Measurements from ENCODE around the gene IDE. TPM values are rescaled to one million over a fixed set of nuclear protein-coding genes. Genes with fewer than 3 reads are reported as not detected.
A peak's percentile ranks its signal among the peaks of the same experiment; 100 is the strongest.

IDE gene
- total and polyA plus RNA-seq, 7 donors = 9.2 to 69.3 (median 48.8) TPM

DNA sequence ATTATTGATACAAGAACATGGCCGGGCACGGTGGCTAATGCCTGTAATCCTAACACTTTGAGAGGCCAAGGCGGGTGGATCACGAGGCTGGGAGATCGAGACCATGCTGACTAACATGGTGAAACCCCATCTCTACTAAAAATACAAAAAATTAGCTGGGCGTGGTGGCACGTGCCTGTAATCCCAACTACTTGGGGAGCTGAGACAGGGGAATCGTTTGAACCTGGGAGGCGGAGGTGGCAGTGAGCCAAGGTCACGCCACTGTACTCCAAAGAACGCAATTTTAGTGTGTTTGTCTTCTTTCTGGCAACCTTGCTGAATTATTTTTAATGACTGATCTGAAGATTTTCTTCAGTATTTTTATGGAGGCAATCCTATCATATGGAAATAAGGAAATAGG lies 46.2 kb downstream of the IDE start:
- 79 to 84% (median 83%) methylated on average over 11 of the region's 11 CpGs for WGBS, 3 donors
- Histone ChIP-seq H3K36me3 (ENCODE audit: insufficient read depth in 1 of 2, low read depth in 1 of 2) (peaks cover 0 to 81% of the 10 kb centered on the region in 2 donors), H3K4me3 (no peak overlapping the region), H3K27ac (no peak overlapping the region), H3K9me3 (no peaks in the 10 kb centered on the region), H3K4me1 (no peaks in the 10 kb centered on the region), H3K27me3 (ENCODE audit: insufficient read depth in 3 of 3, low read length in 2 of 3) (no peaks in the 10 kb centered on the region)
- TF ChIP-seq, protein P1, sequence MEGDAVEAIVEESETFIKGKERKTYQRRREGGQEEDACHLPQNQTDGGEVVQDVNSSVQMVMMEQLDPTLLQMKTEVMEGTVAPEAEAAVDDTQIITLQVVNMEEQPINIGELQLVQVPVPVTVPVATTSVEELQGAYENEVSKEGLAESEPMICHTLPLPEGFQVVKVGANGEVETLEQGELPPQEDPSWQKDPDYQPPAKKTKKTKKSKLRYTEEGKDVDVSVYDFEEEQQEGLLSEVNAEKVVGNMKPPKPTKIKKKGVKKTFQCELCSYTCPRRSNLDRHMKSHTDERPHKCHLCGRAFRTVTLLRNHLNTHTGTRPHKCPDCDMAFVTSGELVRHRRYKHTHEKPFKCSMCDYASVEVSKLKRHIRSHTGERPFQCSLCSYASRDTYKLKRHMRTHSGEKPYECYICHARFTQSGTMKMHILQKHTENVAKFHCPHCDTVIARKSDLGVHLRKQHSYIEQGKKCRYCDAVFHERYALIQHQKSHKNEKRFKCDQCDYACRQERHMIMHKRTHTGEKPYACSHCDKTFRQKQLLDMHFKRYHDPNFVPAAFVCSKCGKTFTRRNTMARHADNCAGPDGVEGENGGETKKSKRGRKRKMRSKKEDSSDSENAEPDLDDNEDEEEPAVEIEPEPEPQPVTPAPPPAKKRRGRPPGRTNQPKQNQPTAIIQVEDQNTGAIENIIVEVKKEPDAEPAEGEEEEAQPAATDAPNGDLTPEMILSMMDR (IDR thresholded peaks at IDR 0.05) = no peak
- no peak for DNase-seq
- ATAC-seq = no peak
- intact Hi-C loops (cut with DNase I) = no loop called here

DNA sequence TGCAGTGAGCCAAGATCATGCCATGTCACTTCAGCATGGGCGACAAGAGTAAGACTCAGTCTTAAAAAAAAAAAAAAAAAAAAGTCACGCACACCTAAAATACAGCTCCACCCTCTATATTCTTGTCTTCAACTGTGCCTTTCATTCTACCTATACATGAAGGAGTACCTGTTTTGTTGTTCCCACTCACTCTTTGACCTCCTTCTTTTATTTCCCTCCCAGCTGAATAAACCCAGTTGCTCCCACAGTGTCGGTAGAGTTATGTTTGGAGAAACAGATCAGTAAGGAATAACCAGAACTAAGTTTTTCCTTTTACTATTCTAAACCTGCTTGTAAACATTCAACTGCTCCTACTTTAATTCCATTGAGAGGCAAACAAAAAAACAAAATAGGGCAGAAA lies 50.3 kb downstream of the IDE start:
- WGBS, 3 donors = 94 to 98% (median 95%) methylated on average over 3 of the region's 3 CpGs
- no peak for ATAC-seq
- H3K36me3 ChIP-seq (ENCODE audit: insufficient read depth in 1 of 2, low read depth in 1 of 2) = peaks cover 0 to 47% of the 10 kb centered on the region in 2 donors

DNA sequence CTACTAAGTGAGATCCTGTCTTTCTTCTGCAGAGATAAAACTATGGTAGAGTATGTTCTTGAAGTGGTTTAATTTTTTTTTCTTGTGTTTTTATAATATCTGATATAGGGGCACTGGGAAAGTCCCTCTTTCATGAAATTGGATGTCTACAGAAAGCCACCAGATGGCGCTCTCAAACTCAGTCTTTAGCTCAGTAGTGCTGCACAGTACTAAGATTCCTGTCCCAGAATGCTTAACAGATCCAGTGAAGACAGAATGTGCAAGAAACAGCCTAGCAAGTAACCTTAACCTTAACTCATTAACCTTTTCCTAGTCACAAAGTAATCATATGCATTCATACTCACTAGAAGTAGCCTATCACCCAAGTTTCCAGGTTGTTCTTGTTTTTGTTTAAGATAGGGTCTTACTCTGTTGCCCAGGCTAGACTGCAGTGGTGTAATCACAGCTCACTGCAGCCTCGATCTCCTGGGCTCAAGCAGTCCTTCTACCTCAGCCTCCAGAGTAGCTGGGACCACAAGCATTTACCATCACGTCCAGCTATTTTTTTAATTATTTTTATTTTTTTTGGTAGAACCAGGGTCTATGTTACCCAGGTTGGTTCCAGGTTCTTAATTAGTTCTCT lies 56.7 kb downstream of the IDE start:
- DNase-seq = peak in 1 of 2 donors; percentile 25
- WGBS, 3 donors = 45 to 59% (median 49%) methylated on average over 3 of the region's 3 CpGs

More for the DNA sequence above, 50.3 kb downstream of the IDE start:
- intact Hi-C loops (cut with DNase I) = no loop called here
- H3K4me3 ChIP-seq = no peak overlapping the region
- TF ChIP-seq, protein P1 (IDR thresholded peaks at IDR 0.05) = no peak
- H3K27ac ChIP-seq = no peak overlapping the region
- no peaks in the 10 kb centered on the region for H3K9me3 ChIP-seq
- H3K4me1 ChIP-seq = no peaks in the 10 kb centered on the region
- H3K27me3 ChIP-seq (ENCODE audit: insufficient read depth in 3 of 3, low read length in 2 of 3) = no peaks in the 10 kb centered on the region
- DNase-seq = no peak

DNA sequence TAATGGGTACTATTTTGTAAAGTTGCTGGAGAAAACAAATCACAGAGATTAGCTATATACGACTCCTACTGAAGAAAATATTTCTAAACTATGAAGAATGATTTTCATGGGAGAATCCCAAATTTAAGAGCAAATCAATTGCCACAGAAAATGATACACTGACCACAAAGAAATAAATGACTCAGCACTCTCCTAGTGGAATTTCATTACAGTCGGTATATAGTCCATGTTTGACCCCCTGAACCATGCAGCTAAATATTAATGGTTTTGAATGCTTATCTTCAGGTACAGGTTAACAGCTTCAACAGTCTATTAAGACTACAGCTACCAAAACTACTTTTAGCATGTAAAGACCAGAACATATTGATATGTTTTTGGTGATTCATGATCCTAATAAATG lies 65.0 kb downstream of the IDE start:
- Histone ChIP-seq H3K4me1 (peaks cover 10% of the 10 kb centered on the region), H3K36me3 (ENCODE audit: insufficient read depth in 1 of 2, low read depth in 1 of 2) (peaks cover 3 to 94% of the 10 kb centered on the region in 2 donors), H3K9me3 (no peaks in the 10 kb centered on the region), H3K27me3 (ENCODE audit: insufficient read depth in 3 of 3, low read length in 2 of 3) (no peaks in the 10 kb centered on the region), H3K27ac (no peak overlapping the region), H3K4me3 (no peak overlapping the region)
- TF ChIP-seq, protein P1 (IDR thresholded peaks at IDR 0.05) = no peak
- no peak for ATAC-seq
- intact Hi-C loops (cut with DNase I) = no loop called here
- WGBS, 3 donors = 56 to 70% (median 57%) methylated on average over 2 of the region's 2 CpGs
- DNase-seq = no peak

More for the DNA sequence above, 56.7 kb downstream of the IDE start:
- intact Hi-C loops (cut with DNase I) = loop anchor here (1.0 to 10.0 kb wide), 3 partner anchors 55 to 368 kb away; partner anchors contain the start of gene IDE (in 2 of the 2)
- Histone ChIP-seq H3K4me1 (peaks cover under 1% of the 10 kb centered on the region), H3K27me3 (ENCODE audit: insufficient read depth in 3 of 3, low read length in 2 of 3) (no peaks in the 10 kb centered on the region), H3K9me3 (no peaks in the 10 kb centered on the region), H3K27ac (no peak overlapping the region), H3K36me3 (ENCODE audit: insufficient read depth in 1 of 2, low read depth in 1 of 2) (peaks cover 0 to 29% of the 10 kb centered on the region in 2 donors), H3K4me3 (no peak overlapping the region)
- TF ChIP-seq, protein P1 (IDR thresholded peaks at IDR 0.05) = peak; percentile 82
- peak; percentile 70 to 94 (median 82) for ATAC-seq

DNA sequence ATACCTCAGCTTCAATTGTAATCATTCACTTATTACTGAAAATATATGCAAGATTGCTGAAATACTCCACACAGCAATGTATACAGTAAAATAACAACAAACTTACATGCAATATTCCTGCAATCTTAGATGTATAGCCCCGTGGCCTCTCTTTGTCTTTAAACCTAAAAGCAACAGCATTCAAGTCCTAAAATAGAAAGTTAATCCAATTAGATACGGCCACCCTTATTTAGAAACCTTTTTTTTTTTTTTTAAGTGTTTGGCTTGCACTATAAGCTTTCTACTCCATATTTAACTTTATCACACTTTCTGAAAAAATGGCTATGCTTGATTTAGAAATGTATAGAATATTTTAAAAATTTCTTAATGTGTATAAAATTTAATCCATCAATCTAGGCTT lies 67.6 kb downstream of the IDE start:
- H3K36me3 ChIP-seq (ENCODE audit: insufficient read depth in 1 of 2, low read depth in 1 of 2) = peaks cover 3 to 96% of the 10 kb centered on the region in 2 donors
- WGBS, 3 donors = 22 to 43% (median 32%) methylated on average over 2 of the region's 2 CpGs
- H3K27ac ChIP-seq = no peak overlapping the region
- TF ChIP-seq, protein P1 (IDR thresholded peaks at IDR 0.05) = no peak
- DNase-seq (no peak), ATAC-seq (no peak)
- intact Hi-C loops (cut with DNase I) = no loop called here
- H3K9me3 ChIP-seq = no peaks in the 10 kb centered on the region
- no peak overlapping the region for H3K4me3 ChIP-seq
- no peaks in the 10 kb centered on the region for H3K27me3 ChIP-seq (ENCODE audit: insufficient read depth in 3 of 3, low read length in 2 of 3)
- peaks cover 1% of the 10 kb centered on the region for H3K4me1 ChIP-seq
